ENCODE measurements around the gene COL19A1. TPM values are rescaled to one million over a fixed set of nuclear protein-coding genes. Genes with fewer than 3 reads are reported as not detected.
"Not testable (repeated sequence)": the region's sequence is repeated elsewhere in the genome, so short reads cannot be mapped to it uniquely, and the experiment has no call there.

Gene COL19A1
- total and polyA plus RNA-seq, 9 donors = 0.20 to 0.23 TPM; not detected in 7

GRCh38 chr6:69819138-69819537 lies 47.2 kb upstream of the COL19A1 start:
- 93 to 97% (median 95%) methylated on average over 4 of the region's 4 CpGs for WGBS, 3 donors
- no peak for DNase-seq
- Histone ChIP-seq H3K36me3 (no peaks in the 10 kb centered on the region), H3K9me3 (no peaks in the 10 kb centered on the region), H3K27ac (no peak overlapping the region), H3K4me1 (ENCODE audit: insufficient read depth) (no peaks in the 10 kb centered on the region), H3K4me3 (no peak overlapping the region), H3K27me3 (no peaks in the 10 kb centered on the region)
- intact Hi-C loops (cut with DNase I) = no loop called here
- TF ChIP-seq EP300 (IDR thresholded peaks at IDR 0.05) = no peak
- TF ChIP-seq POLR2A (IDR thresholded peaks at IDR 0.05) = no peak
- TF ChIP-seq, protein P1, sequence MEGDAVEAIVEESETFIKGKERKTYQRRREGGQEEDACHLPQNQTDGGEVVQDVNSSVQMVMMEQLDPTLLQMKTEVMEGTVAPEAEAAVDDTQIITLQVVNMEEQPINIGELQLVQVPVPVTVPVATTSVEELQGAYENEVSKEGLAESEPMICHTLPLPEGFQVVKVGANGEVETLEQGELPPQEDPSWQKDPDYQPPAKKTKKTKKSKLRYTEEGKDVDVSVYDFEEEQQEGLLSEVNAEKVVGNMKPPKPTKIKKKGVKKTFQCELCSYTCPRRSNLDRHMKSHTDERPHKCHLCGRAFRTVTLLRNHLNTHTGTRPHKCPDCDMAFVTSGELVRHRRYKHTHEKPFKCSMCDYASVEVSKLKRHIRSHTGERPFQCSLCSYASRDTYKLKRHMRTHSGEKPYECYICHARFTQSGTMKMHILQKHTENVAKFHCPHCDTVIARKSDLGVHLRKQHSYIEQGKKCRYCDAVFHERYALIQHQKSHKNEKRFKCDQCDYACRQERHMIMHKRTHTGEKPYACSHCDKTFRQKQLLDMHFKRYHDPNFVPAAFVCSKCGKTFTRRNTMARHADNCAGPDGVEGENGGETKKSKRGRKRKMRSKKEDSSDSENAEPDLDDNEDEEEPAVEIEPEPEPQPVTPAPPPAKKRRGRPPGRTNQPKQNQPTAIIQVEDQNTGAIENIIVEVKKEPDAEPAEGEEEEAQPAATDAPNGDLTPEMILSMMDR (IDR thresholded peaks at IDR 0.05) = no peak

GRCh38 chr6:69820018-69820417 lies 46.3 kb upstream of the COL19A1 start:
- Histone ChIP-seq H3K27ac (no peak overlapping the region), H3K4me1 (ENCODE audit: insufficient read depth) (no peaks in the 10 kb centered on the region), H3K27me3 (no peaks in the 10 kb centered on the region), H3K4me3 (no peak overlapping the region), H3K9me3 (no peaks in the 10 kb centered on the region), H3K36me3 (no peaks in the 10 kb centered on the region)
- DNase-seq = no peak
- 94 to 100% (median 96%) methylated on average over 1 of the region's 1 CpG for WGBS, 3 donors
- intact Hi-C loops (cut with DNase I) = no loop called here
- TF ChIP-seq, protein P1 (IDR thresholded peaks at IDR 0.05) = no peak
- TF ChIP-seq POLR2A (IDR thresholded peaks at IDR 0.05) (no peak), EP300 (IDR thresholded peaks at IDR 0.05) (no peak)

DNA sequence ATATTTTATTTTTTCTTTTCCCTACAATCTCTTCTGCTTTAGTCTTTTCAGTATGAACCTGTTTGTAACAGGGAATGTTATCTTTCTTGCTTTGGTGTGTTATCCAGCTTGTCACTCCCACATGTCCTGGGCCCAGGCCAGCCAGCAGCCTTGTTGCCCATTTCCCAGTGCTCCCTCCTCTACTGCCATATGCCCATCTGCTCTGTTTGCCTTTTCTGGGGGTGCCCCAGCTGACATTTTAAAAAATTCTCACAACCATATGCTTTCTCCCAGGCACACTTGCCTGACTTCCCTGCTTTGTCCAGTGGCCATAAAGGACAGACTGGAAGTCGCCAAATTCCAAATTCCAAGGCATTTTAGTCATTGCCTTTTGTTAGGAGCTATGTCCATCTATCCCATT lies 45.9 kb upstream of the COL19A1 start:
- Histone ChIP-seq H3K9me3 (no peaks in the 10 kb centered on the region), H3K4me1 (ENCODE audit: insufficient read depth) (no peaks in the 10 kb centered on the region), H3K27me3 (no peaks in the 10 kb centered on the region), H3K27ac (no peak overlapping the region), H3K36me3 (no peaks in the 10 kb centered on the region), H3K4me3 (no peak overlapping the region)
- intact Hi-C loops (cut with DNase I) = no loop called here
- DNase-seq = no peak
- TF ChIP-seq EP300 (IDR thresholded peaks at IDR 0.05) (no peak), POLR2A (IDR thresholded peaks at IDR 0.05) (no peak)
- TF ChIP-seq, protein P1 (IDR thresholded peaks at IDR 0.05) = no peak
- 84 to 98% (median 87%) methylated on average over 1 of the region's 1 CpG for WGBS, 3 donors

GRCh38 chr6:69824355-69824754 lies 42.0 kb upstream of the COL19A1 start:
- H3K4me1 ChIP-seq (ENCODE audit: insufficient read depth); H3K36me3 ChIP-seq; H3K27ac ChIP-seq; DNase-seq; intact Hi-C loops (cut with DNase I); H3K4me3 ChIP-seq; H3K9me3 ChIP-seq; H3K27me3 ChIP-seq: not testable (repeated sequence)
- 70 to 74% (median 71%) methylated on average over 5 of the region's 5 CpGs for WGBS, 3 donors

DNA sequence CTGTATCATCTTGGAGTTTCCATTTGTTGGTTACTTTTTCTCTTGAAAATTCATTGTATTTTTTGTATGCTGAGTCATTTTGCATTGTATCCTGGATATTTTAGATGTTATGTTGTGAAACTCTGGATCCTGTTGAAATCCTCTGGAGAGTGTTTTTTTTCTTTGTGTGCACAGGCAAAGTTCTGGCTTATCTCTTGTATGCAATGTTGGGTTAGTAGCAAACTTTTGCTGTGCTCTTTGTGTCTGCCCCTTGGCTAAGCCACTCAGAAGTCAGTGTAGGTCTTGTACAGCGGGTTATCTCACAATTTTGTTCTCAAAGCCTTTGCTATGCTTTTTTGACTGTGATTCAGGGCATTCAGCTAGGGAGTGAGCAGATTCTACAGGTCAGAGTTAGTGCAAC lies 40.5 kb upstream of the COL19A1 start:
- Histone ChIP-seq H3K27ac (no peak overlapping the region), H3K9me3 (no peaks in the 10 kb centered on the region), H3K4me3 (no peak overlapping the region), H3K36me3 (no peaks in the 10 kb centered on the region), H3K27me3 (no peaks in the 10 kb centered on the region), H3K4me1 (ENCODE audit: insufficient read depth) (no peaks in the 10 kb centered on the region)
- WGBS, 3 donors = 68 to 86% (median 83%) methylated on average over 1 of the region's 1 CpG
- intact Hi-C loops (cut with DNase I) = no loop called here
- DNase-seq = no peak
- TF ChIP-seq, protein P1 (IDR thresholded peaks at IDR 0.05) = no peak
- no peak for TF ChIP-seq POLR2A (IDR thresholded peaks at IDR 0.05)
- no peak for TF ChIP-seq EP300 (IDR thresholded peaks at IDR 0.05)

Measured in ovary (tissue), 9 donors.